ENCODE results near the gene LYRM2. TPM values are rescaled to one million over a fixed set of nuclear protein-coding genes. Genes with fewer than 3 reads are reported as not detected.

The LYRM2 gene
- total RNA-seq, 2 donors from 2014 or later = 18.9 to 34.7 TPM

GRCh38 chr6:89612121-89612520, 26.4 kb downstream of the LYRM2 start:
- no peak for DNase-seq (ENCODE audit: low spot score)
- H3K9me3 ChIP-seq = no peaks in the 10 kb centered on the region
- no peak for TF ChIP-seq CTCF (IDR thresholded peaks at IDR 0.05)
- H3K4me1 ChIP-seq = peaks cover 0 to 5% of the 10 kb centered on the region in 2 donors
- no peaks in the 10 kb centered on the region for H3K27me3 ChIP-seq
- no peak overlapping the region for H3K27ac ChIP-seq
- peaks cover 4% of the 10 kb centered on the region for H3K36me3 ChIP-seq
- H3K4me3 ChIP-seq = no peak overlapping the region

- no peaks in the 10 kb centered on the region for H3K9me3 ChIP-seq
These were observed 26.9 kb downstream of the LYRM2 start for GRCh38 chr6:89611666-89612065.

GRCh38 chr6:89610149-89610642, 28.4 kb downstream of the LYRM2 start:
- Histone ChIP-seq H3K36me3 (peaks cover 4% of the 10 kb centered on the region), H3K27me3 (no peaks in the 10 kb centered on the region), H3K9me3 (no peaks in the 10 kb centered on the region), H3K4me3 (no peak overlapping the region), H3K4me1 (peaks cover 0 to 5% of the 10 kb centered on the region in 2 donors), H3K27ac (no peak overlapping the region)
- peak; percentile 69 for DNase-seq (ENCODE audit: low spot score)
- peak; percentile 69 to 91 for TF ChIP-seq CTCF (IDR thresholded peaks at IDR 0.05)

More at GRCh38 chr6:89611666-89612065, 26.9 kb downstream of the LYRM2 start:
- Histone ChIP-seq H3K27ac (no peak overlapping the region), H3K4me3 (no peak overlapping the region), H3K27me3 (no peaks in the 10 kb centered on the region), H3K4me1 (peaks cover 0 to 5% of the 10 kb centered on the region in 2 donors), H3K36me3 (peaks cover 4% of the 10 kb centered on the region)
- no peak for TF ChIP-seq CTCF (IDR thresholded peaks at IDR 0.05)
- no peak for DNase-seq (ENCODE audit: low spot score)

- no peaks in the 10 kb centered on the region for H3K27me3 ChIP-seq
- H3K36me3 ChIP-seq = no peaks in the 10 kb centered on the region
- H3K4me3 ChIP-seq = no peak overlapping the region
- TF ChIP-seq CTCF (IDR thresholded peaks at IDR 0.05) = no peak
- no peaks in the 10 kb centered on the region for H3K9me3 ChIP-seq
- no peak overlapping the region for H3K27ac ChIP-seq
- DNase-seq (ENCODE audit: low spot score) = no peak
- H3K4me1 ChIP-seq = no peaks in the 10 kb centered on the region
These were observed 32.7 kb downstream of the LYRM2 start for GRCh38 chr6:89605861-89606260.

- H3K27ac ChIP-seq = no peak overlapping the region
- peaks cover 0 to 5% of the 10 kb centered on the region in 2 donors for H3K4me1 ChIP-seq
- no peak for DNase-seq (ENCODE audit: low spot score)
- TF ChIP-seq CTCF (IDR thresholded peaks at IDR 0.05) = no peak
- no peaks in the 10 kb centered on the region for H3K27me3 ChIP-seq
- no peaks in the 10 kb centered on the region for H3K36me3 ChIP-seq
- H3K4me3 ChIP-seq = no peak overlapping the region
- H3K9me3 ChIP-seq = no peaks in the 10 kb centered on the region
These were observed 33.9 kb downstream of the LYRM2 start for GRCh38 chr6:89604653-89605052.

- DNase-seq (ENCODE audit: low spot score) = no peak
- Histone ChIP-seq H3K9me3 (no peaks in the 10 kb centered on the region), H3K4me1 (peaks cover 0 to 5% of the 10 kb centered on the region in 2 donors), H3K27me3 (no peaks in the 10 kb centered on the region), H3K27ac (no peak overlapping the region), H3K36me3 (no peaks in the 10 kb centered on the region), H3K4me3 (no peak overlapping the region)
- no peak for TF ChIP-seq CTCF (IDR thresholded peaks at IDR 0.05)
These were observed 36.4 kb downstream of the LYRM2 start for GRCh38 chr6:89602166-89602565.

Measured in right atrium auricular region (tissue), 2 donors.